Islet of Langerhans (tissue), 1 donor: Measurements from ENCODE around the gene CXorf49.
"Not testable (repeated sequence)": the region's sequence is repeated elsewhere in the genome, so short reads cannot be mapped to it uniquely, and the experiment has no call there.

Source experiments
- FAIRE-seq: peaks from one replicate; lab custom pipeline; 2011; peaks lifted over from hg19 to GRCh38; lab: Jason Lieb, UNC

CXorf49 gene

GRCh38 chrX:71671938-71672337 is 46.1 kb downstream of the CXorf49 start:
- no peak for FAIRE-seq

DNA sequence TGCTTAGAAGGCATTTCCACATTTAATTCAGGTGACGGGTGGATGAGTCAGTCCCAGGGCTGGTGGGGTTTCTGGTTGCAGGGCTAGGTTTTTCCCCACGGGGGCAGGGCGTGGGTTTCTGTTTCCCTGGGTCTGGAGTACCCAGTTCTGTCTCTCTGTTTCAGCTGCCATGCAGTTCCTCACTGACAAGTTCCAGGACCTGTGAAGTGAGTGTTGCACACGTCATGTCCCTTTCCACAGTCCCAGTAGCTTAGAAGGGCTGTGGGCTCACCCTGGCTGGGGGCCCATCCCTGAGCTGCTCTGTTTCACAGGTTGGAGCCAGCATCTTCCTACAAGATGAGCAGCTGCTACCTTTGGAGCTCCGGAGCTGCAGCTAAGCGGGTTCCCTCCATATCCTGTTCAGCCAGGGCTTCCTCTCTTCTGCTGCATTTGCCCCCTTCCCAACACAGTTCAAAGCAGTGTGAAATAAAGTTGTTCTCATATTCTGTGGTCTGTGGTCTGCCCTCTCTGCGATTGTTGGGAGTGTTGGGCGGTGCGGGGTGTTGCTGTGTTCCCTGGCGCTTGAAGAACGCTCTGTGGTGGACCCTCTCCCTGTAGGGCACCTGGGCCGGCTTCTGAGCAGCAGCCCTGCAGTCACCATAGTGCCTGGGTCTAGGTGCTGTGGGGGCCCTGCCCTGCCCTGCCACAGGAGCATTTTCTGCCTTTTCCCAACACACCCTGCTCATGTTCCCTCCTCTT is 46.9 kb downstream of the CXorf49 start:
- FAIRE-seq = no peak

- not testable (repeated sequence) for FAIRE-seq
Measured at GRCh38 chrX:71669947-71670346, 48.1 kb downstream of the CXorf49 start.

DNA sequence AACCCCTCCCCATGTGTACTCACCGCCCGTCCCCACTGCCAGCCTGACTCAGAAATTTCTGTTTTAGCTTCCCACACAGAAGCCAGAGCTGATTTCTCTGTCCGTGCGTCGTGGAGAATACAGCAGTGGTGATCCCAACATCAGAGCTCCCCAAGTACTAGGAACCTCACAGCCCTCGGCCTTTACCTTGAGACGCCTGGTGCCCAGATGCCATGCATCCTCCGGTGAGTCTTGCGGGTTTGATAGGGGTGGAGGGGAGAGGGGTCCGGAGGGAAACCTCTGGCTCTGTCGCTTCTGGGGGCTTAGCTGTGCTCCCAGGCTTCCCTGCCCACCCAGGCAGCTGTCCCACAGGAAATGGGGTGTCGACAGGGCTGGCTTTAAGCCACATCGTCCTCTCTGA is 48.6 kb downstream of the CXorf49 start:
- no peak for FAIRE-seq

- FAIRE-seq = no peak
Measured at GRCh38 chrX:71668248-71668595, 49.9 kb downstream of the CXorf49 start.

DNA sequence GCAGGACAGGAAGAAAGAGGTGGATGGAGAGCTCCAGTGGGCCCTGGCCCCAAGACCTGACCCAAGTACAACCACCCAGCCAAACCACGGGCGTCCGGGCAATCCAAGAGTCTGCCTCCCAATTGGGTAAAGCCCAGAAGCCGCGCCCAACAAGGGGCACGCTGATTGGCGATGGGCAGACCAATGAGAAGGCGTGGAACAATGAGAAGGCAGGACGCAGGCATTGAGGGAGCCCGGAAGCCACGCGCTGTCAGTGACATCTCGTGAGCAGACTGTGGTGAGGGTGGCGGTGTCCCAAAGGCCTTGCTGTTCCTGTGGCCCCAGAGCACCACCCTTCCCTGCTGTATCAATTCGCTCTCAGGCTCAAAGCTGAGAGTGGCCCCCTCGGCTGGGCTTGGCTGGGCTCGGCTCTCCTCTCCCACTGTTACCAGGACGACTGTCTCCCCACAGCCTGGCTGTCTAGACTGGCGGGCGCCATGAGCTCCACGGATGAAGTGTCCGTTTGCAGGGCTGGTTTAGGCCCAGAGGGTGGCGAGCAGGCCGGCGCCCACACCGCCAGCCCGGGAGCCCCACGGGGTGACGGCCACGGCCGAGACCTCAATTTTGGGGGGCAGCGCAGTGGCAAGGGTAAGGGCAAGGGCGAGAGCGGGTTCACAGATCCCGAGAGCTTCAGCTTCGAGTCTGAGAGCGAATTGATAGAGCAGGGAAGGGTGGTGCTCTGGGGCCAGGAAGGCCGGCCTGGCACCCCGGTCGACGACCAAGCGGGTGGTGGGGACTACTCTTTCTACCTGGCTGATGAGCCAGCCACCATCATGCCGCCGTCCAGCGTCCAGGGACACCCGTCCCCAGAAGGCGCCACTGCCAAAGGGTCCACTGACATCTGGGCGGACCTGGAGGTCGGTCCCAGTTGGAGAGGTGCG is 50.5 kb downstream of the CXorf49 start, which contains the start of gene LOC101059915:
LOC101059915 (plus strand) TSS at position 219 of the 920 bp plus-strand sequence.
- FAIRE-seq = no peak

GRCh38 chrX:71666240-71667223 is 51.6 kb downstream of the CXorf49 start:
- no peak for FAIRE-seq

GRCh38 chrX:71665747-71666146 is 52.3 kb downstream of the CXorf49 start:
- no peak for FAIRE-seq

DNA sequence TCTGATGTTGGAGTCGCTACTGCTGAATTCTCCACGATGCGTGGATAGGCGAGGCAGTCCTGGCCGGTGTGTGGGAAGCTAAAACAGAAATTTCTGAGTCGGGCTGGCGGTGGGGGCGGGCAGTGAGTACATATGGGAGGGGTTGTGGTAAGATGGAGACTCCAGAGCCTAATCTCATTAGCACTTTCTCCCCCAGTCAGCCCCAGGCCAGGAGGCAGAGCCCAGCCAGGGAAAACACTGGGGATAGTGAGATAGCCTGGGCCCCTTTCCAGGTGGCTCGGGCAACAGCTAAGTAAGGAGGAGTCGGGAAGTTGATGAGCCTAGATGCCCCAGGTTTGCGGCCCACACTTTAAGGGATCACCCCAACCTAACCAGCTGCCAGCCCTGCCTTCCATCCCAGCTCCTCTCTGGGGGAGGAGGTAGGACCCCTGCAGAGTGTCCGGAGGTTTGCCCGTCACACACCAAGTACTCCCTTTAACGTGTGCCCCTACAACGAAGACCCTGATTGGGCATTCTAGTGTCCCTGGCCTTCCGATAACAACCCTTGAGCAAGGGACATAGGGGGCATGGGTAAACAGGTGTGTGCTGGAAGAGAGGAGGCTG is 53.1 kb downstream of the CXorf49 start:
- no peak for FAIRE-seq
